Measurements from ENCODE around the gene CNTN3.

The CNTN3 gene

DNA sequence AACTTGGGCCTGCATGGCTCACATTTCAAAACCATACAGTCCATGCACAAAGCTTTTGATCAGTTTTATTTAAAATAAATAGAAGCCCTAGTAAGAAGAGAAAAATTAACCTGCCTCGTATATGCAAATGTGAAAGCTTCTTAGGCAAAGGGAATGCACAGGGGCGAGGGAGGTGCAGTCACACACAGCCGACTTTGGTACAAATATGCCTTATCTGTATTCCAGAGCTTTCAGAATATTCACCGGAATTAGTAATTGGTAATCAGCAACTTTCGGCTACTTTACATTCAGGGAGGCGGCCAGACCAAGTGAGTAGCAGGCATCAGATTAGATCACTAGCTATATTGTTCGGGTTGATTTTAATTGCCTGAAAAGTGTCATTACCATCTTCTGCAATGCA is 7.5 kb downstream of the CNTN3 start:
- Histone ChIP-seq H2BK5ac (ENCODE audit: low read length) (no peak overlapping the region), H4K8ac (ENCODE audit: low read depth, low read length) (no peak overlapping the region), H3K23ac (ENCODE audit: low read length) (no peak overlapping the region), H3K36me3 (ENCODE audit: control insufficient read depth, insufficient read depth, low read length) (no peaks in the 10 kb centered on the region), H3K56ac (ENCODE audit: low read length) (no peak overlapping the region), H3K4me3 (ENCODE audit: low read length) (no peak overlapping the region), H3K4me2 (ENCODE audit: low read length) (no peak overlapping the region), H2BK15ac (replicated peaks; ENCODE audit: low read depth) (no peak overlapping the region), H3K79me2 (ENCODE audit: control insufficient read depth, insufficient read depth, low read length) (no peaks in the 10 kb centered on the region), H3K27ac (ENCODE audit: low read depth, low read length) (no peak overlapping the region), H3K18ac (ENCODE audit: low read length) (no peak overlapping the region), H3K79me1 (ENCODE audit: low read length) (no peaks in the 10 kb centered on the region), H3K4ac (ENCODE audit: low read depth, low read length) (no peak overlapping the region), H3K27me3 (ENCODE audit: insufficient read depth, low read length, poor library complexity) (no peaks in the 10 kb centered on the region), H2BK120ac (ENCODE audit: low read depth, low read length) (no peak overlapping the region), H3K4me1 (ENCODE audit: control insufficient read depth, low read depth, low read length) (no peaks in the 10 kb centered on the region), H2AK5ac (ENCODE audit: low read length) (no peak overlapping the region), H3K9ac (ENCODE audit: low read length) (no peak overlapping the region), H4K5ac (ENCODE audit: low read length) (no peak overlapping the region)
- no peak for DNase-seq
- WGBS (ENCODE audit: extremely low coverage, insufficient coverage, low lambda C conversion rate), result no CpG with 5 or more reads among the region's 7 CpGs

DNA sequence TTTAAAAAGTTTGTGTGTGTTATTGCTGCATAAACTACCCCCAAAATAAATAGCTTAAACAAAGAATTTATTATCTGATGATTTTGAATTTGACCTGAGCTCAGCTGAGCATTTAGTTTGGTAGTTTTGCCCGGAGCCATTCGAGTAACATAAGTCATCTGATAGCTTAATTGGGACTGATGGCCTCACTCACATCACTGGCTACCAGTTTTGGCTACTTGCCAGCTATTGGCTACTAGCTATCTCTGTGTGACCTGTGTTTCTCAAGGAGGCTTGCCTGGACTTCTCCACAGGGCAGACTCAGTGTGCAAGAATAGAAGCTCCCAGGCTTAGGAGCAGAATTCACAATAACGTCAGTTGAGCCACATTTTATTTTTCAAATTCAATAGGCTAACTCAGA is 9.0 kb downstream of the CNTN3 start:
- Histone ChIP-seq H3K27ac (ENCODE audit: low read depth, low read length) (no peak overlapping the region), H3K4me3 (ENCODE audit: low read length) (no peak overlapping the region), H2AK5ac (ENCODE audit: low read length) (no peak overlapping the region), H3K9ac (ENCODE audit: low read length) (no peak overlapping the region), H3K79me2 (ENCODE audit: control insufficient read depth, insufficient read depth, low read length) (no peaks in the 10 kb centered on the region), H3K27me3 (ENCODE audit: insufficient read depth, low read length, poor library complexity) (no peaks in the 10 kb centered on the region), H2BK120ac (ENCODE audit: low read depth, low read length) (no peak overlapping the region), H3K79me1 (ENCODE audit: low read length) (no peaks in the 10 kb centered on the region), H3K4ac (ENCODE audit: low read depth, low read length) (no peak overlapping the region), H4K8ac (ENCODE audit: low read depth, low read length) (no peak overlapping the region), H3K36me3 (ENCODE audit: control insufficient read depth, insufficient read depth, low read length) (no peaks in the 10 kb centered on the region), H2BK5ac (ENCODE audit: low read length) (no peak overlapping the region), H3K4me1 (ENCODE audit: control insufficient read depth, low read depth, low read length) (no peaks in the 10 kb centered on the region), H2BK15ac (replicated peaks; ENCODE audit: low read depth) (no peak overlapping the region), H3K56ac (ENCODE audit: low read length) (no peak overlapping the region), H3K18ac (ENCODE audit: low read length) (no peak overlapping the region), H4K5ac (ENCODE audit: low read length) (no peak overlapping the region), H3K4me2 (ENCODE audit: low read length) (no peak overlapping the region), H3K23ac (ENCODE audit: low read length) (no peak overlapping the region)
- no peak for DNase-seq
- no CpG with 5 or more reads among the region's 3 CpGs for WGBS (ENCODE audit: extremely low coverage, insufficient coverage, low lambda C conversion rate)

DNA sequence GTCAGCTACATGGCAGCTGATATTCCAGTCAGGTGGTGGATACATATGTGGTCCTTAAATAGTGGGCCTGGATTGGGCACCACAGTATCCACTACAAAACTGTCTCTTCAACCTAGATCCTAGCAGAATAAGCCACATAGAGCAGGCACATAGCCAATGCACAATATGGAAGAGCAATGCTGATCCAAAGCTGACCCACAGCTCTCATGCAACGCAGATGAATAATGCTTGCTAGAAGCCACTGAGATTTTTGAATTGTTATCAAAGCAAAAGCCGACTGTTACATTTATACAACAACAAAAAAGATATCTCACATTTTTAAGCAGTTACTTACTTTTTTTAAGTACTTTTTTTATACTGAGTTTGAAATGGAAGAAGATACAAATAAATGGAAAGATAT is 11.2 kb downstream of the CNTN3 start:
- Histone ChIP-seq H2BK120ac (ENCODE audit: low read depth, low read length) (no peak overlapping the region), H3K27me3 (ENCODE audit: insufficient read depth, low read length, poor library complexity) (no peaks in the 10 kb centered on the region), H3K9ac (ENCODE audit: low read length) (no peak overlapping the region), H3K4me3 (ENCODE audit: low read length) (no peak overlapping the region), H3K4me2 (ENCODE audit: low read length) (no peak overlapping the region), H3K36me3 (ENCODE audit: control insufficient read depth, insufficient read depth, low read length) (no peaks in the 10 kb centered on the region), H2BK15ac (replicated peaks; ENCODE audit: low read depth) (no peak overlapping the region), H3K79me2 (ENCODE audit: control insufficient read depth, insufficient read depth, low read length) (no peaks in the 10 kb centered on the region), H2AK5ac (ENCODE audit: low read length) (no peak overlapping the region), H3K23ac (ENCODE audit: low read length) (no peak overlapping the region), H2BK5ac (ENCODE audit: low read length) (no peak overlapping the region), H3K4me1 (ENCODE audit: control insufficient read depth, low read depth, low read length) (no peaks in the 10 kb centered on the region), H3K18ac (ENCODE audit: low read length) (no peak overlapping the region), H3K4ac (ENCODE audit: low read depth, low read length) (no peak overlapping the region), H3K79me1 (ENCODE audit: low read length) (no peaks in the 10 kb centered on the region), H4K8ac (ENCODE audit: low read depth, low read length) (no peak overlapping the region), H3K27ac (ENCODE audit: low read depth, low read length) (no peak overlapping the region), H4K5ac (ENCODE audit: low read length) (no peak overlapping the region), H3K56ac (ENCODE audit: low read length) (no peak overlapping the region)
- DNase-seq, result no peak
- WGBS (ENCODE audit: extremely low coverage, insufficient coverage, low lambda C conversion rate), result no CpG with 5 or more reads among the region's 2 CpGs

DNA sequence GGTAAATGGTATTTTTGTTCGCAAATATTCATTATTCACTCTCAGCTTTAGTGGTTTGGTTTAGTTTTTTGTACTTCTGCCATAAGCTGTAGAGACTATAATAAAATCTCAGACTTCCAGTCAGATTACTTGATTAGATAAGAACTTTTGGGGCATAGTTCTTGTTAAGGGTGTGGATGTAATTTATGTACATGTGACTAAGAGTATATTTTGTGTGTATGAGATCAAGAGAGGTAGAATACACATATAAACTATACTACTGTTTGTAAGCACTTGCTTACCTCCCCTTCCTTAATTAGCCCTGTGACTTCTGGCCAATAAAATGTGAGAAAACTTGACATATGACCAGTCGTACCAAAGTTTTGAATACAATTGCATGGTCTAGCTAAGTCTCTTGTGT is 12.0 kb downstream of the CNTN3 start:
- Histone ChIP-seq H3K4ac (ENCODE audit: low read depth, low read length) (no peak overlapping the region), H3K36me3 (ENCODE audit: control insufficient read depth, insufficient read depth, low read length) (no peaks in the 10 kb centered on the region), H2BK15ac (replicated peaks; ENCODE audit: low read depth) (no peak overlapping the region), H3K79me1 (ENCODE audit: low read length) (no peaks in the 10 kb centered on the region), H4K8ac (ENCODE audit: low read depth, low read length) (no peak overlapping the region), H3K27ac (ENCODE audit: low read depth, low read length) (no peak overlapping the region), H3K79me2 (ENCODE audit: control insufficient read depth, insufficient read depth, low read length) (no peaks in the 10 kb centered on the region), H2AK5ac (ENCODE audit: low read length) (no peak overlapping the region), H4K5ac (ENCODE audit: low read length) (no peak overlapping the region), H3K9ac (ENCODE audit: low read length) (no peak overlapping the region), H3K23ac (ENCODE audit: low read length) (no peak overlapping the region), H3K18ac (ENCODE audit: low read length) (no peak overlapping the region), H3K4me3 (ENCODE audit: low read length) (no peak overlapping the region), H3K4me2 (ENCODE audit: low read length) (no peak overlapping the region), H3K27me3 (ENCODE audit: insufficient read depth, low read length, poor library complexity) (no peaks in the 10 kb centered on the region), H2BK120ac (ENCODE audit: low read depth, low read length) (no peak overlapping the region), H3K4me1 (ENCODE audit: control insufficient read depth, low read depth, low read length) (no peaks in the 10 kb centered on the region), H3K56ac (ENCODE audit: low read length) (no peak overlapping the region), H2BK5ac (ENCODE audit: low read length) (no peak overlapping the region)
- no peak for DNase-seq
- no CpG with 5 or more reads among the region's 2 CpGs for WGBS (ENCODE audit: extremely low coverage, insufficient coverage, low lambda C conversion rate)

DNA sequence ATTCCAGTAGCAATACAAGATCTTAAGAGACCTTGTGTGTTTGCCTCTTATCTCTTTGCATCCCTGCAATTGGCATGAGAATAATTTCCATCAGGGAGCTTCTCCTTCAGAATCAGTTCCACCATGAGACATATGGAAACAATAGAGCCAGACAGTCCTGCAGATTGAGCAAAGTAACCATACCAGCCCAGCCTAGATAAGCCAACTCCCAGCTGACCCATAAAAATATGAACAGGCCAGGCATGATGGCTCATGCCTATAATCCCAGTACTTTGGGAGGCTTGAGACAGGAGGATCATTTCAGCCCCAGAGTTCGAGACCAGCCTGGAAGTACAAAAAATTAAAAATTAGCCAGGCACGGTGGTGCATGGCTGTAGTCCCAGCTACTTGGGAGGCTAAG is 12.7 kb downstream of the CNTN3 start:
- no CpG with 5 or more reads among the region's 2 CpGs for WGBS (ENCODE audit: extremely low coverage, insufficient coverage, low lambda C conversion rate)
- Histone ChIP-seq H3K23ac (ENCODE audit: low read length) (no peak overlapping the region), H3K4me3 (ENCODE audit: low read length) (no peak overlapping the region), H2BK5ac (ENCODE audit: low read length) (no peak overlapping the region), H3K36me3 (ENCODE audit: control insufficient read depth, insufficient read depth, low read length) (no peaks in the 10 kb centered on the region), H3K4me2 (ENCODE audit: low read length) (no peak overlapping the region), H3K18ac (ENCODE audit: low read length) (no peak overlapping the region), H3K4ac (ENCODE audit: low read depth, low read length) (no peak overlapping the region), H3K27me3 (ENCODE audit: insufficient read depth, low read length, poor library complexity) (no peaks in the 10 kb centered on the region), H4K5ac (ENCODE audit: low read length) (no peak overlapping the region), H3K56ac (ENCODE audit: low read length) (no peak overlapping the region), H4K8ac (ENCODE audit: low read depth, low read length) (no peak overlapping the region), H3K79me2 (ENCODE audit: control insufficient read depth, insufficient read depth, low read length) (no peaks in the 10 kb centered on the region), H3K9ac (ENCODE audit: low read length) (no peak overlapping the region), H3K4me1 (ENCODE audit: control insufficient read depth, low read depth, low read length) (no peaks in the 10 kb centered on the region), H2AK5ac (ENCODE audit: low read length) (no peak overlapping the region), H3K27ac (ENCODE audit: low read depth, low read length) (no peak overlapping the region), H2BK120ac (ENCODE audit: low read depth, low read length) (no peak overlapping the region), H3K79me1 (ENCODE audit: low read length) (no peaks in the 10 kb centered on the region), H2BK15ac (replicated peaks; ENCODE audit: low read depth) (no peak overlapping the region)
- DNase-seq, result no peak

DNA sequence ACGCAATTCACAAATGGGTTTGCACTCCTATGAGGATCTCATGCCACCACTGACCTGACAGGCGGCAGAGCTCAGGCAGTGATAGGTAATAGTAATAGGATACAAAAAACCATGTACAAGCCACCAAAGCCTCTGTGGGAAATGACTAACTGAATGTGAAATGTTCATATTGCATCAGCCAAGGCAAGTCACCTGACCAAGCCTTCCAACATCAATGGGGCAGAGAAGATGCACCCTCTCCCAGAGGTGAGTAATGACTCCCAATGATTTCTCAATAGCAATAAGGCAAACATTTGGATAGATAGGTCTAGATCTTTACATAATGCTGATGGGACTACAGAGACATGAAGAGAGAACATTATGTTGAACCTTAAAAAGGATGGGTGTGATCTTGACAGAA is 14.9 kb downstream of the CNTN3 start:
- H4K5ac ChIP-seq (ENCODE audit: low read length), result no peak overlapping the region
- H3K79me2 ChIP-seq (ENCODE audit: control insufficient read depth, insufficient read depth, low read length), result no peaks in the 10 kb centered on the region
- H2BK5ac ChIP-seq (ENCODE audit: low read length), result no peak overlapping the region
- H3K18ac ChIP-seq (ENCODE audit: low read length), result no peak overlapping the region
- H3K36me3 ChIP-seq (ENCODE audit: control insufficient read depth, insufficient read depth, low read length), result no peaks in the 10 kb centered on the region
- no peak overlapping the region for H3K56ac ChIP-seq (ENCODE audit: low read length)
- WGBS (ENCODE audit: extremely low coverage, insufficient coverage, low lambda C conversion rate), result no CpG with 5 or more reads among the region's 2 CpGs
- no peak overlapping the region for H3K27ac ChIP-seq (ENCODE audit: low read depth, low read length)
- no peak overlapping the region for H3K4me2 ChIP-seq (ENCODE audit: low read length)
- no peak overlapping the region for H3K4ac ChIP-seq (ENCODE audit: low read depth, low read length)
- H3K23ac ChIP-seq (ENCODE audit: low read length), result no peak overlapping the region
- no peak overlapping the region for H2AK5ac ChIP-seq (ENCODE audit: low read length)
- DNase-seq, result no peak
- no peak overlapping the region for H3K4me3 ChIP-seq (ENCODE audit: low read length)
- H2BK15ac ChIP-seq (replicated peaks; ENCODE audit: low read depth), result no peak overlapping the region
- H3K27me3 ChIP-seq (ENCODE audit: insufficient read depth, low read length, poor library complexity), result no peaks in the 10 kb centered on the region
- H4K8ac ChIP-seq (ENCODE audit: low read depth, low read length), result no peak overlapping the region
- H2BK120ac ChIP-seq (ENCODE audit: low read depth, low read length), result no peak overlapping the region
- no peaks in the 10 kb centered on the region for H3K4me1 ChIP-seq (ENCODE audit: control insufficient read depth, low read depth, low read length)
- H3K79me1 ChIP-seq (ENCODE audit: low read length), result no peaks in the 10 kb centered on the region
- no peak overlapping the region for H3K9ac ChIP-seq (ENCODE audit: low read length)

All from mesendoderm (in vitro differentiated cells).